Kidney epithelial cell (primary cell): ENCODE data around the gene CNTNAP2. TPM values are rescaled to one million over a fixed set of nuclear protein-coding genes. Genes with fewer than 3 reads are reported as not detected.
"Not testable (repeated sequence)": the region's sequence is repeated elsewhere in the genome, so short reads cannot be mapped to it uniquely, and the experiment has no call there.

ENCODE experiments used
- DNase-seq: peaks from one replicate; pipeline ENCODE4 v3.0.0-alpha.2; 2010; ENCODE audit warnings: low read depth
- H3K27me3 ChIP-seq: 2 replicates; pipeline ENCODE4 v1.6.0; 2011; ENCODE audit warnings: low read length; ENCODE audit not compliant: control insufficient read depth, insufficient read depth
- H3K36me3 ChIP-seq: 2 replicates; pipeline ENCODE4 v1.5.1; 2011; ENCODE audit warnings: low read length; ENCODE audit not compliant: control insufficient read depth, insufficient read depth
- H3K4me3 ChIP-seq: 2 replicates; pipeline ENCODE4 v1.5.1; 2011; ENCODE audit warnings: low read depth, mild to moderate bottlenecking, control low read depth, low read length
- CTCF ChIP-seq: IDR thresholded peaks from 2 replicates; pipeline ENCODE4 v1.5.1; 2011; ENCODE audit warnings: mild to moderate bottlenecking, moderate library complexity, low read length, control low read depth, inconsistent platforms; ENCODE audit not compliant: insufficient read depth, poor library complexity, severe bottlenecking
- total RNA-seq: library from RNA; depleted of rRNA; stranded (reverse); fragments of >200 nt; gene quantifications from 2 replicates; pipeline ENCODE4 v1.2.3, GENCODE V29; 2015

Gene CNTNAP2
- total RNA-seq, 1 donor from 2014 or later = 14.0 TPM

GRCh38 chr7:147775516-147776284, 1659.1 kb downstream of the CNTNAP2 start:
- Histone ChIP-seq H3K36me3 (no peaks in the 10 kb centered on the region), H3K27me3 (no peaks in the 10 kb centered on the region), H3K4me3 (no peak overlapping the region)
- no peak for TF ChIP-seq CTCF
- no peak for DNase-seq

GRCh38 chr7:147777309-147777708, 1660.7 kb downstream of the CNTNAP2 start:
- no peak for TF ChIP-seq CTCF
- Histone ChIP-seq H3K36me3 (no peaks in the 10 kb centered on the region), H3K27me3 (no peaks in the 10 kb centered on the region), H3K4me3 (no peak overlapping the region)
- DNase-seq = no peak

- DNase-seq = no peak
- no peak overlapping the region for H3K4me3 ChIP-seq
- H3K27me3 ChIP-seq = no peaks in the 10 kb centered on the region
- no peak for TF ChIP-seq CTCF
- H3K36me3 ChIP-seq = no peaks in the 10 kb centered on the region
These were observed 1663.3 kb downstream of the CNTNAP2 start for GRCh38 chr7:147779949-147780348.

- Histone ChIP-seq H3K36me3 (no peaks in the 10 kb centered on the region), H3K4me3 (no peak overlapping the region), H3K27me3 (no peaks in the 10 kb centered on the region)
- no peak for DNase-seq
- no peak for TF ChIP-seq CTCF
These were observed 1680.0 kb downstream of the CNTNAP2 start for GRCh38 chr7:147796581-147796980.

- Histone ChIP-seq H3K27me3 (no peaks in the 10 kb centered on the region), H3K4me3 (no peak overlapping the region), H3K36me3 (no peaks in the 10 kb centered on the region)
- no peak for DNase-seq
- no peak for TF ChIP-seq CTCF
These were observed 1681.4 kb downstream of the CNTNAP2 start for GRCh38 chr7:147798001-147798400.

- not testable (repeated sequence) for H3K36me3 ChIP-seq, H3K4me3 ChIP-seq, H3K27me3 ChIP-seq, DNase-seq
These were observed 1685.2 kb downstream of the CNTNAP2 start for GRCh38 chr7:147801762-147802161.
